Measurements from ENCODE around the gene SIRPA.

DNA sequence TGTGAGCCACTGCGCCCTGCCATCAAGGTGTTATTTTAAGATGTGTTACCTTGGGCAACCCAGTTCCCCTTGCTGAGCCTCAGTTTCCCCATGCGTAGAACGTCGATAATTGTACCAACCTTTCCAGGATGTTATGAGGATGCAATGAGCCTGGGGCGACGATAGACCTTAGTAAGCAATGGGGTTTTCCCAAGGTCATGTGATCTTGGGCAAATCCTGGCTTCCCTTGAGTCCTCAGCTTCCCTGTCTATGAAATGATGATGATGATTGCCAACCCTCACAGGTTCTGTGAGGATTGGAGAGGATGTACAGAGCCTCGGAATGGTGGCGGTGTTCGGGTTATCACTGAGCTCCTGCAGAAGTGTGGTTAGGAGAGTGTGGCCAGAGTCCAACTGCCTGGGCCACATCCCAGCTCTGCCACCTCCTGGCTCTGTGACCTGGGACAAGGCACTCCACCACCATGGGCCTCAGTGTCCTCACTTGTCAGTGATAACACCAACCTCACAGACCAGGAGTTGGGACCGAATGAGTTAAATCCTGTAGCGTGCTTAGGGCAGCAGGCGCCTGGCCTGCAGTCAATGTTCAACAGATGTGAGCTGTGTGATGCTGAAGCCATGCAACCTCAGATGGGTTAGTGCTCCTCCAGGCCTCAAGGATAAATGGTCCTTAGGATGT lies 23.4 kb downstream of the SIRPA start:
- TF ChIP-seq, protein P1, sequence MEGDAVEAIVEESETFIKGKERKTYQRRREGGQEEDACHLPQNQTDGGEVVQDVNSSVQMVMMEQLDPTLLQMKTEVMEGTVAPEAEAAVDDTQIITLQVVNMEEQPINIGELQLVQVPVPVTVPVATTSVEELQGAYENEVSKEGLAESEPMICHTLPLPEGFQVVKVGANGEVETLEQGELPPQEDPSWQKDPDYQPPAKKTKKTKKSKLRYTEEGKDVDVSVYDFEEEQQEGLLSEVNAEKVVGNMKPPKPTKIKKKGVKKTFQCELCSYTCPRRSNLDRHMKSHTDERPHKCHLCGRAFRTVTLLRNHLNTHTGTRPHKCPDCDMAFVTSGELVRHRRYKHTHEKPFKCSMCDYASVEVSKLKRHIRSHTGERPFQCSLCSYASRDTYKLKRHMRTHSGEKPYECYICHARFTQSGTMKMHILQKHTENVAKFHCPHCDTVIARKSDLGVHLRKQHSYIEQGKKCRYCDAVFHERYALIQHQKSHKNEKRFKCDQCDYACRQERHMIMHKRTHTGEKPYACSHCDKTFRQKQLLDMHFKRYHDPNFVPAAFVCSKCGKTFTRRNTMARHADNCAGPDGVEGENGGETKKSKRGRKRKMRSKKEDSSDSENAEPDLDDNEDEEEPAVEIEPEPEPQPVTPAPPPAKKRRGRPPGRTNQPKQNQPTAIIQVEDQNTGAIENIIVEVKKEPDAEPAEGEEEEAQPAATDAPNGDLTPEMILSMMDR (IDR thresholded peaks at IDR 0.05) = no peak
- TF ChIP-seq POLR2A (IDR thresholded peaks at IDR 0.05) = no peak
